GM12801 (cell line): ENCODE measurements around the gene TRMT2A.

Experiments
- TF ChIP-seq, protein P1 (sequence below): IDR thresholded peaks from one replicate; pipeline ENCODE4 v1.5.1; 2011; ENCODE audit warnings: control low read depth; ENCODE audit not compliant: insufficient read length; ENCODE audit errors: extremely low read depth

Gene TRMT2A

DNA sequence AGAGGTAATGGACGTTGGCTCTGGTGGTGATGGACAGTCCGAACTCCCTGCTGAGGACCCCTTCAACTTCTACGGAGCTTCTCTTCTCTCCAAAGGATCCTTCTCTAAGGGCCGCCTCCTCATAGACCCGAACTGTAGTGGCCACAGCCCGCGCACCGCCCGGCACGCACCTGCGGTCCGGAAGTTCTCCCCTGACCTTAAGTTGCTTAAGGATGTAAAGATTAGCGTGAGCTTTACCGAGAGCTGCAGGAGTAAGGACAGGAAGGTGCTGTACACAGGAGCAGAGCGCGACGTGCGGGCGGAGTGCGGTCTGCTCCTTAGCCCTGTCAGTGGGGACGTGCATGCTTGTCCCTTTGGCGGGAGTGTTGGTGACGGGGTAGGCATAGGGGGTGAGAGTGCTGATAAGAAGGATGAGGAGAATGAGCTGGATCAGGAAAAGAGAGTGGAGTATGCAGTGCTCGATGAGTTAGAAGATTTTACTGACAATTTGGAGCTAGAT, 30.9 kb downstream of the TRMT2A start:
- TF ChIP-seq, protein P1, sequence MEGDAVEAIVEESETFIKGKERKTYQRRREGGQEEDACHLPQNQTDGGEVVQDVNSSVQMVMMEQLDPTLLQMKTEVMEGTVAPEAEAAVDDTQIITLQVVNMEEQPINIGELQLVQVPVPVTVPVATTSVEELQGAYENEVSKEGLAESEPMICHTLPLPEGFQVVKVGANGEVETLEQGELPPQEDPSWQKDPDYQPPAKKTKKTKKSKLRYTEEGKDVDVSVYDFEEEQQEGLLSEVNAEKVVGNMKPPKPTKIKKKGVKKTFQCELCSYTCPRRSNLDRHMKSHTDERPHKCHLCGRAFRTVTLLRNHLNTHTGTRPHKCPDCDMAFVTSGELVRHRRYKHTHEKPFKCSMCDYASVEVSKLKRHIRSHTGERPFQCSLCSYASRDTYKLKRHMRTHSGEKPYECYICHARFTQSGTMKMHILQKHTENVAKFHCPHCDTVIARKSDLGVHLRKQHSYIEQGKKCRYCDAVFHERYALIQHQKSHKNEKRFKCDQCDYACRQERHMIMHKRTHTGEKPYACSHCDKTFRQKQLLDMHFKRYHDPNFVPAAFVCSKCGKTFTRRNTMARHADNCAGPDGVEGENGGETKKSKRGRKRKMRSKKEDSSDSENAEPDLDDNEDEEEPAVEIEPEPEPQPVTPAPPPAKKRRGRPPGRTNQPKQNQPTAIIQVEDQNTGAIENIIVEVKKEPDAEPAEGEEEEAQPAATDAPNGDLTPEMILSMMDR, result no peak

DNA sequence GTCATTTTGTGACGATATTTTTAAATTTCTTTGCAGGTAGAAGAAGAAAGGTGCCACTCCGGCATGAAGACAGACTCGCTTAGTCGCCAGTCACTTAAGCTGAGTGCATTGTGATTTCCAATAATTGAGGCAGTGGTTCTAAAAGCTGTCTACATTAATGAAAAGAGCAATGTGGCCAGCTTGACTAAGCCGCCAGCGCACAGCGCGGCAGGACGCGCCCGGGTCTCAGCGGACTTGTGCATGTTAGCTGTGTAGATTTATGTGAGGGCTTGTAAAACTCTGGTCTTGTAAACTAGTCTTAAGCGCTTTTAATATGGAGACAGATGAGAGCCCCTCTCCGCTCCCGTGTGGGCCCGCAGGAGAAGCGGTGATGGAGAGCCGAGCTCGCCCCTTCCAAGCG, 31.4 kb downstream of the TRMT2A start:
- TF ChIP-seq, protein P1, result no peak

DNA sequence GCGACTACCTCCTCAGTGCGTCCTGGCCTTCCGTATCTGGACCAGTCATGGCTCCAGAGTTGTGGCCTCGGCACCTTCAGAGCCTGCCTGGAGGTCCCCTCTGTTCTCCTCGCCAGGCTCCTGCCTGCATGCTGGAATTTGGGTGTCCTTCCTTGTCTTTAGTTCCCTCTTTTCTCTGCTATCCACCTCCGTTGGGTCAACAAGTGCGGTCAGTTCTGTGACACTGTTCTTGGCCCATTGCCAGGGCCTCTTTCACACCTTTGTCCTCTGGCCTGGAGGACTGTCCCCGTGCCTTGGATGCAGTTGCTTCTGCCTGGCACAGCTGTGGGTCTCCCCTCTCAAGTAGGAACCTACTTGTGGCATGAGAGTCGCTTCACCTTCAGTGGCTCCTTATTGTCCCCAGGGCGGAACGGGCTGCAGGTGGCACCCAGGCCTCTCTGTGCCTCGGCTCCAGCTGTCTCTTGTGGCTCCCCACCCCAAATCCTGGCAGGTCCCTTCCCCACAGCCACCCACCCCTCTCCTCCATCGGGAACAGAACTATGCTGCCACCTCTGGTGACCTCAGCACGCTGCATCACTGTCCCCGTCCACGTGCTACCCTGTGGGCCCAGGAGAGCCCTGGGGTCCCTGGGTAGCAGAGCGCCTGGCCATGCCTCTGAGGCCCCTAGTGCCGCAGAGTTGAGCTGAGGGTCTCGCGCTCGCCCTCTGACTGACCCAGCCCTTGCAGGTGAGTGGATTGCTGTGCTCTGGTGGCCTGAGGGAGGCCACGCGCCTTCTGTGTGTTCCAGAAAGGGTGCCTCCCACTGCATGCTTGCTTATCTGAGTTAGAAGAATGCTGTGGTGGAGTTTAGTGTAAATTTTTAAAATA, 32.2 kb downstream of the TRMT2A start:
- TF ChIP-seq, protein P1, result no peak

DNA sequence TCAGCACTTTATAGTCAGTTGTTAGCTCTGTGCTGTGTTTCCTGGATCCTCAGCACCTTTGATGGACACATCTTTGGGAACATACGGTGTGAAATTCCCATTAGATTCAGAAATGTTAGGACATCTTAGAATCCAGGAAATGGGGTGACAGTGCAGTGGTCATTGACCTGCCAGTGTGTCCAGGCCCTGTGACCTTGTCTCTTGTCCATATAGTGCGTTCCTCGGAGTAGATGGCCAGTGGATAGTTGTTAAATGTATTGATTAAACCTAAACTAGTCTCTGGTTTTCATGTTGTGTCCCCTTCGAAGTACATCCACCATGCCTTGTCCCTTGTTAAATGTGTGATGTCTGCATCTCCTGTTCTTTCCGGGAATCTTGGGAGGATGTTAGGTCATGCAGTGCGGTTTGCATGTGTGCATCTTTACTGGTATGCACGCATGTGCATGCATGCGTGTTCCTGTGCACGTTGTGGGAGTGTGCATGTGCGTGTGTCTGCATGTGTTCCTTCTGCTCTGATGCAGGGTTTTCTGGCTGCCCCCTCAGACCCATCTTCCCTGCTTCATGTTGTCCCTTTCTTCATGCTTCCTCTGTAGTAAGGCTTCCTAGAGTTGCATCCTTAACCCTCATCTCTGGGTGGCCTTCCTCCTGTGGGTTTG, 33.0 kb downstream of the TRMT2A start:
- TF ChIP-seq, protein P1, result no peak

DNA sequence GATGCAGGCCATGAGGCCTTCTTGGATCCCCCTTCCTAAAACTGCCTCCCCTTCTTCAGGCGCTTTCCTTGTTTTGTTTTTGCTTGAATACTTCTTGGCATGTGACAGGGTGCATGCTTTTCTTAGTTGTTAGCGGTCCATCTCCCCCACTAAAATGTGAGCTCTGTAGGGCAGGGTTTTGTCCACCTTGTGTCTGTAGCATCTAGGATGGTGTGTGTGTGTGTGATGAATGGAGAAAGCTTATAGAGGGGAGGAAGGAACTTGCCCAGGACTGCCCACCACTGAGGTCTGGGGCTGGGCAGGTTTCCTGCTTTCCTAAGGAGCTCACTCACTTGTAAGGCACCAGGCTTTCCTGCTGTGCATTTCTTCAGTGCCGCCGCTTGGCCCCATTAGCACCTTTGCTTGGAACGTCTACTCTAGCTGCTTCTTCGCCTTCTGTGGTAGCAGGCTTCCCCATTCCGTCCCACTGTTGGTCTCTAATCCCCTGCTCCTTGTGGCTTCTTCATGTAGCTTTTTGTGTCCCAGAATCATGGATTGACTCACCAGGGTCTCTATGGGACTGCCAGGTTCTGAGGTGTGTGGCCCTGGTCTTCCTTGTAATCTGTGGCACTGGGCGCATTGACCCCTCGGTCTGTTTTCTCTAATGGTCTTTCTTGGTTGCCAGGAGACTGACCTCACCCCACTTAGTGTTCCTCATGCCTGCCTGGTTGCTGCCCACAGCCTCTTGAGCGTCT, 33.7 kb downstream of the TRMT2A start:
- TF ChIP-seq, protein P1, result no peak

DNA sequence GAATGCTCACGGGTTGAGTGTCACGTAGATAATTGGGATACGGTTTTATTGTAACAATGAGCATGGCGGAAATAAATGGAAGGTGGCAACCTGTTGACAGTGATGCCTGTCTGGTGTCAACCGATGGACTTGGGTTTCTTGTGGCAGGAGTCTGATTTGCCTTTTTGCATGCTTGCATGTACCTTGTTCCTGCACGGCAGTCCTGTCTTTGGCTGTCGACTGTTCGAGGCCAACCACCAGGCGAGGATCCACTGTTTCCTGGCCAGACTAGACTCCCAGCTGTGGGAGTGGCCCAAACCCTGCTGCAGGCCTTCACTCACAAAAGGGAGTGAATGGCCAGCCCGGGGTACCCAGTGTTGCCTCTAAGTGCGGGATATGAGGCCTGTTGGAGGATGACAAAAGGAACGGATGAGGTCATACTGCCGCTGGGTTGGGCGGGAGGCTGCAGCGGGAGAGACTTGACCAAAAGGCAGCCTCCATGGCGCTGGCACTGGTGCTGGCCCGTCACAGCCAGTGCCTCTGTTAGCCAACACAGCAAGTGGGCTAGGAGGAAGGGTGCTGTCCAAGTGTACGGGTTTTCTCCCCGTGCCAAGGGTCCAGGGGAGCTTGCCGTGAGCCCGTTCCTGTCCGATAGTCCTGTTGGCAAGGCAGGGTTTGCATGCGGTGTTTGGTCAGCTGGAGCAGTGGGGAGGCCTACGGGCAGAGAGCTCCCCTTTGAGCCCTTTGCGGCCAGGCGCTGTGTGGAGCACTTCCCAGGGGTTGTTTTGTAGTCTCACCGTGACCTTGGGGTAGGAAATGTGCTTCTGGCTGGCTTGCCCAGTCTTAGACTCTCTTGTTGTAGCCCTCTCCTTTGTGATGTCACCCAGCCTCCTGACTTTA, 36.0 kb downstream of the TRMT2A start:
- TF ChIP-seq, protein P1, result no peak
